H1 (cell line): ENCODE results near the gene LIF. TPM values are rescaled to one million over a fixed set of nuclear protein-coding genes. Genes with fewer than 3 reads are reported as not detected.

ENCODE experiments used
- CTCF ChIA-PET: fragments of 300-600 bp; sonication (Branson Sonifier 250); formaldehyde crosslinking; loops from one replicate; lab custom pipeline; 2021; ENCODE audit not compliant: partially characterized antibody; lab: Charles Lee
- POLR2A ChIA-PET: fragments of 300-600 bp; sonication (Branson Sonifier 250); formaldehyde crosslinking; loops from one replicate; lab custom pipeline; 2021; ENCODE audit warnings: inconsistent platforms; ENCODE audit not compliant: partially characterized antibody; lab: Charles Lee
- DNase-seq, 2 experiments: peaks; one replicate each; pipeline versions ENCODE4 v3.0.0 to v3.0.0-alpha.2; 2010 to 2022; ENCODE audit warnings: low spot score in 2 of 2, low read depth in 1 of 2, mixed read lengths in 1 of 2
- FAIRE-seq: peaks from 2 replicates; lab custom pipeline; 2011; peaks lifted over from hg19 to GRCh38; lab: Jason Lieb, UNC
- H2AFZ ChIP-seq: 2 replicates; pipeline ENCODE4 v1.8.1; 2012; ENCODE audit warnings: low read length, inconsistent platforms
- H2AK5ac ChIP-seq: 2 replicates; pipeline ENCODE4 v1.6.1; 2013; ENCODE audit warnings: low read depth, low read length
- H2BK120ac ChIP-seq: replicated peaks from 2 replicates; pipeline ENCODE3; 2013; ENCODE audit warnings: low read depth, low read length, inconsistent platforms
- H2BK12ac ChIP-seq: 2 replicates; pipeline ENCODE4 v1.6.1; 2013; ENCODE audit warnings: low read depth, low read length
- H2BK15ac ChIP-seq: 2 replicates; pipeline ENCODE4 v1.6.1; 2013; ENCODE audit warnings: low read length
- H2BK20ac ChIP-seq: 2 replicates; pipeline ENCODE4 v1.6.1; 2013; ENCODE audit warnings: low read length
- H2BK5ac ChIP-seq: 2 replicates; pipeline ENCODE4 v1.6.1; 2013; ENCODE audit warnings: low read depth, low read length
- H3K14ac ChIP-seq: 2 replicates; pipeline ENCODE4 v1.6.1; 2013; ENCODE audit warnings: inconsistent platforms; ENCODE audit not compliant: insufficient read length
- H3K18ac ChIP-seq: 2 replicates; pipeline ENCODE4 v1.6.1; 2013; ENCODE audit warnings: low read length; ENCODE audit errors: extremely low read depth
- H3K23ac ChIP-seq: 2 replicates; pipeline ENCODE4 v1.6.1; 2013; ENCODE audit warnings: inconsistent platforms; ENCODE audit not compliant: insufficient read length
- H3K23me2 ChIP-seq: 2 replicates; pipeline ENCODE4 v1.6.1; 2013; ENCODE audit warnings: low read depth, low read length
- H3K27ac ChIP-seq: 2 replicates; pipeline ENCODE4 v1.6.1; 2011; ENCODE audit warnings: low read depth, low read length, inconsistent platforms
- H3K27me3 ChIP-seq, 4 experiments: replicated peaks in 1 of 4; 1 replicate in 1 of 4; 2 replicates in 3 of 4; pipeline versions ENCODE4 v1.6.1 to v1.8.1; 2011 to 2013; ENCODE audit warnings: low read length in 3 of 4, mild to moderate bottlenecking in 3 of 4, inconsistent platforms in 2 of 4, mixed read lengths in 2 of 4, moderate library complexity in 1 of 4; ENCODE audit not compliant: control insufficient read depth in 3 of 4, insufficient read depth in 3 of 4; ENCODE audit errors: extremely low read depth in 1 of 4
- H3K36me3 ChIP-seq, 4 experiments: 2 replicates each; pipeline versions ENCODE4 v1.6.1 to v1.8.1; 2011 to 2013; ENCODE audit warnings: mild to moderate bottlenecking in 4 of 4, low read length in 3 of 4, moderate library complexity in 2 of 4, control low read depth in 1 of 4, inconsistent platforms in 1 of 4; ENCODE audit not compliant: insufficient read depth in 4 of 4, control insufficient read depth in 2 of 4
- H3K4ac ChIP-seq: replicated peaks from 2 replicates; pipeline ENCODE3; 2013; ENCODE audit warnings: low read length, low read depth, mixed read lengths, inconsistent platforms; ENCODE audit not compliant: insufficient read length
- H3K4me1 ChIP-seq, 4 experiments: replicated peaks in 1 of 4; 1 replicate in 1 of 4; 2 replicates in 3 of 4; pipeline versions ENCODE4 v1.6.1 to v1.8.1; 2011 to 2013; ENCODE audit warnings: low read length in 3 of 4, inconsistent platforms in 2 of 4, mixed read lengths in 1 of 4; ENCODE audit not compliant: insufficient read depth in 4 of 4, control insufficient read depth in 3 of 4
- H3K4me2 ChIP-seq, 2 experiments: 2 replicates each; pipeline versions ENCODE4 v1.6.1 to v1.8.1; 2011 to 2013; ENCODE audit warnings: low read depth in 2 of 2, low read length in 2 of 2, control low read depth in 1 of 2, inconsistent platforms in 1 of 2, mild to moderate bottlenecking in 1 of 2; ENCODE audit not compliant: insufficient read depth in 1 of 2
- H3K4me3 ChIP-seq, 4 experiments: fragments of 200-600, 300-600 bp in 1 of 4; sonication (generic), shearing (Covaris generic), sonication (Bioruptor Twin) in 1 of 4; 2 replicates each; pipeline versions ENCODE4 v1.5.1 to v1.8.1; 2011 to 2016; ENCODE audit warnings: low read length in 4 of 4, low read depth in 3 of 4, control low read depth in 2 of 4, inconsistent platforms in 2 of 4, mild to moderate bottlenecking in 2 of 4, mixed read lengths in 1 of 4, moderate library complexity in 1 of 4; ENCODE audit not compliant: insufficient read depth in 2 of 4; ENCODE audit errors: extremely low read depth in 1 of 4
- H3K56ac ChIP-seq: replicated peaks from 2 replicates; pipeline ENCODE3; 2013; ENCODE audit warnings: low read depth, mild to moderate bottlenecking, mixed read lengths, low read length, inconsistent platforms; ENCODE audit not compliant: insufficient read length
- H3K79me1 ChIP-seq: 2 replicates; pipeline ENCODE4 v1.6.1; 2013; ENCODE audit warnings: low read depth, low read length, control low read depth
- H3K79me2 ChIP-seq, 2 experiments: 2 replicates each; pipeline versions ENCODE4 v1.6.1 to v1.8.1; 2012 to 2013; ENCODE audit warnings: low read length in 2 of 2, mild to moderate bottlenecking in 2 of 2, inconsistent platforms in 1 of 2; ENCODE audit not compliant: insufficient read depth in 2 of 2, control insufficient read depth in 1 of 2
- H3K9ac ChIP-seq, 4 experiments: replicated peaks in 1 of 4; 1 replicate in 1 of 4; 2 replicates in 3 of 4; pipeline versions ENCODE4 v1.6.1 to v1.8.1; 2011 to 2013; ENCODE audit warnings: low read depth in 3 of 4, low read length in 3 of 4, control low read depth in 2 of 4, mild to moderate bottlenecking in 2 of 4, moderate library complexity in 2 of 4, inconsistent platforms in 1 of 4; ENCODE audit errors: extremely low read depth in 1 of 4
- H3K9me3 ChIP-seq, 2 experiments: 2 replicates each; pipeline versions ENCODE4 v1.6.1 to v1.8.1; 2012 to 2013; ENCODE audit warnings: mild to moderate bottlenecking in 2 of 2, moderate library complexity in 2 of 2, control low read depth in 1 of 2, inconsistent platforms in 1 of 2, low read depth in 1 of 2, low read length in 1 of 2, mixed read lengths in 1 of 2; ENCODE audit not compliant: insufficient read depth in 2 of 2
- H4K20me1 ChIP-seq, 2 experiments: replicated peaks in 1 of 2; 2 replicates each; pipeline versions ENCODE3 to v1.8.1; 2011 to 2013; ENCODE audit warnings: inconsistent platforms in 2 of 2, low read length in 2 of 2, mild to moderate bottlenecking in 1 of 2; ENCODE audit not compliant: insufficient read depth in 2 of 2, control insufficient read depth in 1 of 2
- H4K5ac ChIP-seq: 2 replicates; pipeline ENCODE4 v1.6.1; 2013; ENCODE audit warnings: low read length, low read depth, mixed read lengths, inconsistent platforms; ENCODE audit not compliant: insufficient read length
- H4K8ac ChIP-seq: 2 replicates; pipeline ENCODE4 v1.8.0; 2013; ENCODE audit warnings: mild to moderate bottlenecking, moderate library complexity, low read length, inconsistent platforms; ENCODE audit not compliant: insufficient read depth; ENCODE audit errors: extremely low read depth
- H4K91ac ChIP-seq: replicated peaks from 2 replicates; pipeline ENCODE3; 2013; ENCODE audit warnings: low read length, mixed read lengths, inconsistent platforms; ENCODE audit not compliant: insufficient read length
- BCL11A ChIP-seq, 2 experiments: IDR thresholded peaks; one replicate each; pipeline ENCODE4 v1.6.1; 2011; ENCODE audit warnings: low read depth in 2 of 2, low read length in 2 of 2, mild to moderate bottlenecking in 2 of 2
- CBX8 ChIP-seq: fragments of 300-800, 300-1000 bp; sonication (generic); IDR thresholded peaks from 2 replicates; pipeline ENCODE4 v1.7.1; 2016; ENCODE audit warnings: low read depth, low read length, borderline replicate concordance
- CHD1 ChIP-seq: IDR thresholded peaks from 2 replicates; pipeline ENCODE4 v1.6.1; 2012; ENCODE audit warnings: low read depth, low read length, improper control_type of control experiment
- EGR1 ChIP-seq: IDR thresholded peaks from 2 replicates; pipeline ENCODE4 v1.6.1; 2011; ENCODE audit warnings: low read depth, low read length, borderline replicate concordance
- EP300 ChIP-seq, 2 experiments: IDR thresholded peaks; 1 replicate in 1 of 2; 2 replicates in 1 of 2; pipeline ENCODE4 v1.6.1; 2011 to 2012; ENCODE audit warnings: low read depth in 2 of 2, low read length in 2 of 2, mild to moderate bottlenecking in 2 of 2, borderline replicate concordance in 1 of 2, inconsistent platforms in 1 of 2, moderate library complexity in 1 of 2
- FOSL1 ChIP-seq: IDR thresholded peaks from 2 replicates; pipeline ENCODE4 v1.6.1; 2011; ENCODE audit warnings: mild to moderate bottlenecking, low read depth, low read length, moderate library complexity; ENCODE audit not compliant: insufficient read depth
- KDM4A ChIP-seq: IDR thresholded peaks from one replicate; pipeline ENCODE4 v1.7.1; 2012; ENCODE audit warnings: low read depth, mild to moderate bottlenecking, moderate library complexity, low read length, inconsistent platforms; ENCODE audit not compliant: severe bottlenecking
- MAFK ChIP-seq: IDR thresholded peaks from 2 replicates; pipeline ENCODE4 v1.6.1; 2012; ENCODE audit warnings: low read depth, mild to moderate bottlenecking, improper control_type of control experiment, low read length
- RXRA ChIP-seq: IDR thresholded peaks from 2 replicates; pipeline ENCODE4 v1.6.1; 2011; ENCODE audit warnings: low read depth, mild to moderate bottlenecking, low read length, moderate library complexity; ENCODE audit not compliant: insufficient read depth
- SIRT6 ChIP-seq: IDR thresholded peaks from one replicate; pipeline ENCODE4 v1.7.1; 2012; ENCODE audit warnings: low read length, inconsistent platforms
- SUZ12 ChIP-seq: fragments of 200-600 bp; sonication (generic); IDR thresholded peaks from 2 replicates; pipeline ENCODE4 v1.6.1; 2012; ENCODE audit warnings: mild to moderate bottlenecking, inconsistent platforms, low read length, moderate library complexity, mixed read lengths
- TEAD4 ChIP-seq: IDR thresholded peaks from 2 replicates; pipeline ENCODE4 v1.6.1; 2012; ENCODE audit warnings: low read depth, low read length, inconsistent platforms, mixed read lengths
- WGBS, 2 experiments: shearing (Covaris generic) in 1 of 2; methylation state at CpG; one replicate each; pipeline versions ENCODE4 v1.1.6 to v1.1.7; 2013 to 2015; ENCODE audit warnings: low lambda C conversion rate in 2 of 2, mixed read lengths in 2 of 2, inconsistent platforms in 1 of 2, low coverage in 1 of 2, missing lambda C conversion rate in 1 of 2; ENCODE audit not compliant: insufficient replicate concordance in 2 of 2, insufficient coverage in 1 of 2, insufficient read length in 1 of 2; ENCODE audit errors: extremely low coverage in 1 of 2, missing lambda C conversion rate in 1 of 2; 5-methylcytosine and 5-hydroxymethylcytosine counted together
- polyA plus RNA-seq, 7 experiments: library from polyadenylated mRNA; depleted of rRNA in 3 of 7; stranded (reverse) in 5 of 7; unstranded in 2 of 7; fragments of >200 nt in 5 of 7; fragments of 200-250 nt in 2 of 7; gene quantifications; 1 replicate in 5 of 7; 2 replicates in 1 of 7; 4 replicates in 1 of 7; pipeline versions ENCODE4 v1.2.1 to v1.2.3, GENCODE V29; 2011 to 2013; ENCODE audit warnings: missing spikeins in 2 of 7, mixed read lengths in 2 of 7
- total RNA-seq: library from RNA; stranded (reverse); fragmentation: NEBNext Ultra II Directional; extraction: Animal tissue kit (Norgen Biotek cat#: 25700); gene quantifications from 2 replicates; pipeline ENCODE4 v1.2.1, GENCODE V29; 2021

The LIF gene
- total and polyA plus RNA-seq, 2 of the 8 experiments (the other 6 are each of a cell fraction or from before 2014, with no cell fraction given) = 3.3 to 3.5 TPM

DNA sequence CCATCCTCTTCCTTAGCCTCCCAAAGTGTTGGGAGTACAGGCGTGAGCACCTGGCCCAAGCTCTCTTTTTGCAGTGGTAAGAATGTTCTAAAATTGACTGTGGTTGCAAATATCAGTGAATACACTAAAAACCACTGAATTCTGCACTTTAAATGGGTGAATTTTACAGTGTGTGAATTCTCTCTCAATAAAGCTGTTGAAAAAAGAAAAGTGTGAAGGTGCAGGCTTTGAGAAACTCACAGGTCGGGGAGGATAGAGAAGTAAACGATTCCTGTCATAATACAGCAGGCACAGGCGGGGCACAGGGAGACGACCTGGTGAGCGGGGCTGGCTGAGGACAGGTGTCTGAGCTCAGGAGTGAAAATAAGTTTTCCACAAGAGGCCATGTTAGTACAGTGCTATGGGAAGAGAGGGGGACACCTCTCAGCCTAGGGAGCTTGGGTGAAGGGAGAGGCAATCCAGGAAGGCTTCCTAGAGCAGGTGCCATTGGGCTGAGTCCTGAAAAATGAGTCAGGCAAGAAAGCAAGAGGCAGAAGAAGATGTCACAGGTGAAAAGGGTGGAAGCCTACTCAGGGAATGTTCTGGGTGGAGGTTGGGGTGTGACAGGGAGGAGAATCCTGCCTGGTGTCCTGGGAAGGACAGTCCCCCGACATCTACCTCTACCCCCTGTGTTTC is 26.1 kb downstream of the LIF start:
- Histone ChIP-seq H4K91ac (no peak overlapping the region), H4K5ac (no peak overlapping the region), H3K79me2 (no peaks in the 10 kb centered on the region), H3K9me3 (no peaks in the 10 kb centered on the region), H3K4ac (no peak overlapping the region), H4K8ac (no peak overlapping the region), H3K4me1 (0 out of 7 replicates have a peak, but pooled peaks cover 0 to 4% (median 0%) of the 10 kb centered on the region in 4 experiments), H2BK120ac (no peak overlapping the region), H2BK5ac (no peak overlapping the region), H3K27me3 (peaks cover 0 to 3% (median 0%) of the 10 kb centered on the region in 4 experiments; a peak in 1 of 7 replicates), H3K56ac (no peak overlapping the region), H3K36me3 (no peaks in the 10 kb centered on the region), H2AK5ac (no peak overlapping the region; the same call in 1 of the 2 replicates), H3K9ac (no peak overlapping the region), H3K23me2 (no peaks in the 10 kb centered on the region; the same call in none of the 2 replicates), H2AFZ (no peak overlapping the region), H4K20me1 (peaks cover 0 to 2% of the 10 kb centered on the region in 2 experiments), H3K79me1 (no peaks in the 10 kb centered on the region), H3K4me2 (no peak overlapping the region), H2BK12ac (no peak overlapping the region), H3K4me3 (no peak overlapping the region), H3K14ac (no peak overlapping the region), H2BK20ac (no peak overlapping the region), H2BK15ac (no peak overlapping the region), H3K23ac (no peak overlapping the region), H3K27ac (no peak overlapping the region), H3K18ac (no peak overlapping the region)
- POLR2A ChIA-PET = interaction anchor here (0.5 kb wide), 1 partner anchor 674 kb away, joined by 3 read pairs; no protein-coding TSS in a partner anchor
- no peak for DNase-seq
- CTCF ChIA-PET = interaction anchor here (0.6 to 1.0 kb wide), 5 partner anchors 9 to 459 kb away, joined by 3 to 6 read pairs (median 3); no protein-coding TSS in a partner anchor
- no peak for FAIRE-seq
- 81% methylated on average over 7 of the region's 7 CpGs; no CpG with 5 or more reads in 1 of the 2 experiments for WGBS, 2 experiments
- TF ChIP-seq RXRA (no peak), SUZ12 (no peak), CBX8 (no peak), TEAD4 (no peak), EP300 (IDR thresholded peaks at IDR 0.05; ENCODE audit: borderline replicate concordance in 1 of 2, low read depth in 2 of 2, low read length in 2 of 2) (no peak), FOSL1 (no peak), EGR1 (no peak), BCL11A (IDR thresholded peaks at IDR 0.05; ENCODE audit: low read depth in 2 of 2, low read length in 2 of 2) (no peak), SIRT6 (no peak), CHD1 (no peak), MAFK (no peak), KDM4A (no peak)
